GM21723 (cell line): ENCODE results near the gene FAM3B.
"Not testable (repeated sequence)": the region's sequence is repeated elsewhere in the genome, so short reads cannot be mapped to it uniquely, and the experiment has no call there.

Experiments
- ATAC-seq: cut with Tn5 transposase; IDR thresholded peaks from one replicate; pipeline ENCODE4 v1.9.1; 2021; ENCODE audit warnings: mild to moderate bottlenecking, moderate library complexity; ENCODE audit not compliant: unreplicated experiment

FAM3B gene, protein sequence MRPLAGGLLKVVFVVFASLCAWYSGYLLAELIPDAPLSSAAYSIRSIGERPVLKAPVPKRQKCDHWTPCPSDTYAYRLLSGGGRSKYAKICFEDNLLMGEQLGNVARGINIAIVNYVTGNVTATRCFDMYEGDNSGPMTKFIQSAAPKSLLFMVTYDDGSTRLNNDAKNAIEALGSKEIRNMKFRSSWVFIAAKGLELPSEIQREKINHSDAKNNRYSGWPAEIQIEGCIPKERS

DNA sequence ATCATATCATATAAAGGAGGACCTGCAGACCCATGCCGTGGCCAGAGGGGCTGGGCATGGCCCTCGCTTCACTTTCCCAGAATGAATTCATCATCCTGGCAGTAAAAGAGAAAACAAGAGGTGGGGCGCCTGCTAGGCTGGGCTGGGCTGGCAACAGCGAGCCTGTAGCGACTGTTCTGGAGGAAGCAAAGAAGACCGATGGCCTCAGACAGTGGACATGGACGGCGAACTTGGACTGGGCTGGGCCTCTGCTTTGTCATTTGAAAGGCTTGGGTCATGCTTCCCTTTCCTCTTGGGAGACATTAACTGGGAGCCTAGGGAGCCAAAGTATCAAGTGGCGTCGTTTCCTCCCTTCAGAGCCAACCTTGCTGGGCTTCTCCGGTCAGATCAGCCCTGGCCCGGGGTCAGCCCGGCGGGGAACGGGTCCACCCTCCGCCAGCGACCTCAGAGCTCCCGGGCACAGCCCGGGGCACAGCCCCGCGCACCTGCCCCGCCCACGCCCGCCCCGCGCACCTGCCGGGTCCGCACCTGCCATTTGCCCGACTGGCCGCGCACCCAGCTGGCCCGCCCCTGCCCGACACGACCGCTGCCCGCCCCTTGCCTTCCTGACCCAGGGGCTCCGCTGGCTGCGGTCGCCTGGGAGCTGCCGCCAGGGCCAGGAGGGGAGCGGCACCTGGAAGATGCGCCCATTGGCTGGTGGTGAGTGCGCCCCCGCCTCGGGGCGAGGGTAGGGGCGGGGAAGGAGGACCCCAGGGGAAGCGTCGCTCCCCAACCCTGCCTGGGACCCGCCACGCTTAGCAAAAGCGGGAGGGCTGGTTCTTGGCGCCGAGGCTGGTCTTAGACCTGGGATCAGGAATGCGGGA lies at the start of gene FAM3B:
FAM3B (plus strand) TSS at position 602 of the 863 bp plus-strand sequence; CDS start at position 681, 79 bp downstream.
- no peak for ATAC-seq

GRCh38 chr21:41267346-41267745 lies 49.3 kb upstream of the FAM3B start:
- ATAC-seq, result no peak

- ATAC-seq, result no peak
Measured at GRCh38 chr21:41269535-41269934, 47.1 kb upstream of the FAM3B start.

DNA sequence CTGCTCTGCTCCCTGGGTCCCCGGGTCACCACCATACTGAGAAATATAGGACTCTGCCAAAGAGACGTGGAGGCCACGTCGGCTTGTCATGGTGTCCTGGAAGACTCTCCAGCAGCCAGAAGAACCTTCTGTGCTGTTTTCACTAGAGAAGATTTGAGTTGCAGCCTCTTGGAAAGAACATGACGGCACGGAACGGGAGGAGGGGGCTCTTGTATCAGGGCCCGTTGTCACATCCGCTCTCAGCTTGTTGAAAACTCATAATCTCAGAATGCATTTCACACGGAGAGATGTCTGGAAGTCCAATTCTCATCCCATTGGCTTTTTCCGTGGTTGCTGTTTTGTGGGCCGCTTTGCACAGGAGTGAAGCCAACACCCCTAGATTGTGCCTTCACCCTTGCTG lies 39.4 kb upstream of the FAM3B start:
- no peak for ATAC-seq

DNA sequence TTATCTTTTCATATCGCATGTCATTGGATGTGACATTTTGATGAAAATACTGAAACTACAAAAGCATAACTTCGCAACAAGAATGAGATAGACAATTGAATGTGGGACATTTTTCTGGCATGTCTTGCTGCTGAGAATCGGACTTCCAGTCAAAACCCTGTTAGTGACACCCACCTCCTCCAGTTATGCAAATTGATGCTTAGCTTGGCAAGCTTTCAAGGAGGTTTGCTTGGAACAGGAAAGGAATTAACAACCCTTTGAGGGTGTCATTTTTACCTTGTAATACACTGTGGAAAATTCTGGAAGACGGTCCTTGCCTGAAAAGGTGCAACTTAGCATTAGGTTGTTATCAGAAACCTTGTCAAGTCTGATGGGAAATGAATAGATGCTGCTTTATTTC lies 38.8 kb upstream of the FAM3B start:
- no peak for ATAC-seq

GRCh38 chr21:41280115-41280919 lies 36.3 kb upstream of the FAM3B start:
- no peak for ATAC-seq

DNA sequence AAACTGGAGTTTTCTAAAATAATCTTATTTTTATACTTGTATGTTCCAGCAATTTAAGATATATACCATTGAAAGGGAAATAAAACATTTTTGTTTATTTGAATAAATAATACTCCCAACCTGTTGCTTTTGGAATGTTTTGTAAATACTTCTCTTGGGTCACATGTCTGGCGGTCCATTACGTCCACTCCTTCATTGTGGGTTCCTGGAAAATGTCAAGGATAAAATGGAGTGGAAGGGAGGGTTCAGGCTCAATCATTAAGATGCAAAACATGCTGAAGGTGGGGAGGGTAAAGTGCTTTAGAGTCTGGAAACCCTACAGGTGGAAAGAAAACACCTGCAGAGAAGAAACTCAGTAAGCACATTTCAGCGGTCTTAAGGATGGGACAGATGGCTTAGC lies 34.2 kb upstream of the FAM3B start:
- ATAC-seq, result no peak

DNA sequence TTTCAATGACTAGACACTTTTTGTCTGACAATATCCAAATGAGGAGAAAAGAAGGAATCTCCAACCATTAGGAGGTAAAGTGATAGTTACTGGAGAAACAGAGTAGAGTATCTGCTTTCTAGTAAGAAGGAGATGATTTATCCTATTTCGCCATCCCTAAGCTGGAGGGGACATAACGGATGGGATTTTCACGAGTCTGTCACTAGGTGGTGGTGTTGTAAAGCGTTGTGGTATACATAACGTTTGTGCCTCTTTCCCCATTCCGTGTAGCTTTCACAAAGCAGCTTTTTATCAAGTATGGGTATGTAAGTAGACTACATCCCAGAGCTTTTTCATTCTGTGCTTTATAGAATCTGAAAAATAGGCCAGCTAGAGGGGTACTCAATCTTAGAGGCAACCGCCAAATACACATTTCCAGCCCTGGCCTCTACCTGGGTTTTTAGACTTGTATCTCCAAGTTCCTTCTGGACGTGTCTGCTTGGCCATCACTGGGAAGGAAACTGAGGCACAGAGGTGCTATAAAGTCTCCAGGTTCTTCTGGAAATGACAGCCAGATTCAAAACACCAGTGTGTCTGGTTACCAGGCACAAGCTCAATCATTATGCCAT lies 33.3 kb upstream of the FAM3B start:
- peak; percentile 87 for ATAC-seq

- no peak for ATAC-seq
Measured at GRCh38 chr21:41289431-41289830, 27.2 kb upstream of the FAM3B start.

- no peak for ATAC-seq
Measured at GRCh38 chr21:41290106-41290799, 26.3 kb upstream of the FAM3B start.

DNA sequence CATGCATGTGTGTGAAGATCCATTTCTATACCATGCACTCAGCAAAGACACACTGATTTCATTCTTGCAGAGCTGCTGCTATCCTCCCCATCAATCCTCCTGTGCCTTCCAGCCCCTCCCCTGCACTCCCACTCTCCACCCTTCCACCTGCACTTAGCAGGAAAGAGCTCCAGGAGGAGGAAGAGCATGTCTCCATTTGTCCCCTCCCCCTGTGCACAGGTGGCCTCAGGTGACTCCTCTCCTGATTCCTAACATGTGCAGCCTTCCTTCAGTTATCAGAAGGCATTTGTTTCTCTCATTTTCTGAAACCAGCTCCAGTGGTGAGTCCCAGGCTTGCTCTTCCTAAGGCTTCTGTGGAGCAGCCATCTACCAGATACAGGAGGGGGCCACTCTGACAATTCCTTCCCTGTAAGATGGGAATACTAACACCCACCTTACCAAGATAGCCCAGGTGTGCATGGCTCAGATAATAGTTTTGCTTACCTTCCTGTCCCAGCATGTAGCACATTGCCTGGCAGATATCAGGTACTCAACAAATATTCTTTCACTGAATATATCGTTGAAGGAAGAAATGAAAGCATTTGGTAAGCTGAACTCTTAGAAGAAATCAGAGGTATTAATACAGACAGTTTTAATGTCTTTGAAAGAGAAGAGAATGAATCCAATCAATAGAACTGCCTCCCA lies 21.9 kb upstream of the FAM3B start:
- no peak for ATAC-seq

- no peak for ATAC-seq
Measured at GRCh38 chr21:41295721-41296254, 20.8 kb upstream of the FAM3B start.

DNA sequence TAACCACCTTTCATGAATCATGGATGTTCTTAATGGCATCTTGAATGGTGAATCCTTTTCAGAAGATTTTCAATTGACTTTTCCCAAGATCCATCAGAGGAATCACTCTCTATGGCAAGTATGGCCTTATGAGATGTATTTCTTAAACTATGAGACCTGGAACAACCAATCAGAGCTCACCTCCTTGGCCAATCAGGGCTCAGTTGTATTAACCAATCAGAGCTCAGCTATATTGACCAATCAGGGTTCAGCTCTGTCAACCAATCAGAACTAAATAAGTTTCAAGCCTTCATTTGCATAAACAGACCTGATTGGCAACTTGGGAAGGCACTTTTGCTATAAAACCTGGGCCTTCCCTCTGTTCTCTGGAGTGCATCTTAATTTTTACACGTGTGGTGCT lies 13.6 kb upstream of the FAM3B start:
- ATAC-seq, result no peak

DNA sequence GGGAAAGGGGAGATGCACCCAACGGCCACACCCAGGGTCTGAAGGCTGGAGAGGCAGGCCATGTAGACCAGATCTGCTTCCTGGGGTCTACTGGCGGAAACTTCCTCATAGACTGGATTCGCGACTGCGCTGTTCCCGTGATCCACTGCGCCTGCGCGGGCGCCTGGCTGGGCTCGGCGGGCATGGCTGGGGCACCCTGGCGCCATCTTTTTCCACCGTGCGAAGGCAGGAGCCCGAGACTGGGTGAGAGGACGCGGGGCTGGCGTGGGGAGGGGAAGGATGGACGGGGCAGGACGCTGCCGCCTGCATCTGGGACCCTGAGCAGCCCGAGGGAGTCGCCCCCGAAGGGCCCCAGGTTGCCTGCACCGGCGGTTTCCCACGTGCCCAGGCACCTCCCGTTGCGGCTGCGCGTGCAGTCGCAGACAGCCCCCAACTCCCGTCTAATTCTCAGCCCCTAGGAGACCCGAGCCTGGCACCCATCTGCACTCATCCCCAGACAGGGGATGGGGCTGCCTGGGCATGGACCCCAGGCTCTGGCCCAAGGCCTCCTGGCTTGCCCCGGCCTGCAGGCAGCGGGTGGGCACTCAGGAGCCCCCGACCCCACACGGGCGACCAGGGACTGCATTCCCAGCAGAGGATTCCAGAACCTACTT lies 12.4 kb upstream of the FAM3B start:
- ATAC-seq, result no peak

DNA sequence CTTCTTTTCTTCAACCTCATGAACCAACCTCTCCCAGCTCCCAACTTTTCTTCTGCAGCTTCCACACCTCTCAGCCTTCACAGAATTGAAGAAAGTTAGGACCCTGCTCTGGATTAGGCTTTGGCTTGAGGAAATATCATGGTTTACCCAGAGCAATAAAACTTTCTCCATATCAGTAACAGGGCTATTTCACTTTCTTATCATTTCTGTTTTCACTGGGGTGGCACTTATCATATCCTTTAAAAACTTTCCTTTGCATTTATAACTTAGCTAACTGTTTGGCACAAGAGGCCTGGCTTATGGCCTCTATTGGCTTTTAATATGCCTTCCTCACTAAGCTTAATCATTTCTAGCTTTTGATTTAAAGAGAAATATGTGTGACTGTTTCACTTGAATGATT lies 9.4 kb upstream of the FAM3B start:
- ATAC-seq, result no peak

GRCh38 chr21:41313285-41314164 lies 3.1 kb upstream of the FAM3B start:
- not testable (repeated sequence) for ATAC-seq

DNA sequence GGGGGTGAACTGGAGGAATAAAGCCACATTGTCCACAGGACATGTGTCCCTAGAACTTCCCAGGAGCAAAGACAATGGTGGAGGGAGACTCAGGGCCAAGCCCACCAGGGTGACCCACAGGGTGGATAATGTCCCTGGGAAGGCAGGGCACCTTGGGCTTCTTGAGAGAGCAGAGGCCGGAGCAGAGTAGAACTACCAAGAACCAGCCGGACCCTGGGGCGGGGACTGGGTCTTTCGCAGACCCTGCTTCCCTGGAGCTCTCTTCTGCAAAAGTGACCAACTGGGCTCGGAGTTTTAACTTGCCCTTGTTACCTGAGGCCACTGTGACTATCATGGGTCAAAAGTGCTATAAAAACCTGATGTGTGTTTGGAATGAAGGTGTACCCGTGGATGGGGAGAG lies 875 bp upstream of the FAM3B start:
- no peak for ATAC-seq

DNA sequence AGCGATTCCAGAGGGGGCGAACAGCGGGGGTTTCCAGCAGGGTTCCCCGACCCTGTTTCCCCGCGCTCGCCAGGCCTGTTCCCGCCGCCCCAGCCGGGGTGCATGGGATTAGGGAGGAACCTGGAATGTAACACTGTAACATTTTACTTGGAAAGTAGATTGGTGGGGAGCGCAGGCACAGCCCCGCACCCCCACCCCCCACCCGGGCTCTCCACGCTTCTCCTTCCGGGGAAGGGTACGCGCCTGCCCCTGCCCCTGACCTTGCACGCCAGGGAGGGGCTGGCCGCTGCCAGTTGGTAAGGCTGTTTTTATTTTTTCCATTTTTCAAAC lies 427 bp downstream of the FAM3B start:
- ATAC-seq, result no peak
